ENCODE data around the gene APOBEC4. TPM values are rescaled to one million over a fixed set of nuclear protein-coding genes. Genes with fewer than 3 reads are reported as not detected.

The APOBEC4 gene
- total and polyA plus RNA-seq, 2 of the 8 experiments (the other 6 are each of a cell fraction or from before 2014, with no cell fraction given), result not detected

Other genes starting within 250 kb of the APOBEC4 start
- gene NMNAT2, start 234.9 kb downstream of the APOBEC4 start, total RNA-seq (2021; fragmentation: NEBNext Ultra II Directional; extraction: Animal tissue kit (Norgen Biotek cat#: 25700)), result 20.9 and 23.8 TPM in 2 replicates
- gene NMNAT2, start 234.9 kb downstream of the APOBEC4 start, polyA plus RNA-seq (2011; rRNA removed), result 6.5 and 15.7 TPM in 2 replicates
- gene SMG7, start 180.8 kb downstream of the APOBEC4 start, total RNA-seq (2021; fragmentation: NEBNext Ultra II Directional; extraction: Animal tissue kit (Norgen Biotek cat#: 25700)), result 61.2 and 65.6 TPM in 2 replicates
- 29.9 and 39.3 TPM in 2 replicates for gene SMG7, start 180.8 kb downstream of the APOBEC4 start, polyA plus RNA-seq (2011; rRNA removed)
- gene NCF2, start 62.9 kb downstream of the APOBEC4 start, total RNA-seq (2021; fragmentation: NEBNext Ultra II Directional; extraction: Animal tissue kit (Norgen Biotek cat#: 25700)), result not detected in 2 replicates
- 0.03 TPM in 1 of 2 replicates, not detected in the other for gene NCF2, start 62.9 kb downstream of the APOBEC4 start, polyA plus RNA-seq (2011; rRNA removed)
- gene ARPC5, start 17.5 kb downstream of the APOBEC4 start, total RNA-seq (2021; fragmentation: NEBNext Ultra II Directional; extraction: Animal tissue kit (Norgen Biotek cat#: 25700)), result 58.9 and 60.8 TPM in 2 replicates
- gene ARPC5, start 17.5 kb downstream of the APOBEC4 start, polyA plus RNA-seq (2011; rRNA removed), result 15.1 and 24.0 TPM in 2 replicates
- 2.4 TPM in 2 replicates for gene RGL1, start 151.8 kb upstream of the APOBEC4 start, total RNA-seq (2021; fragmentation: NEBNext Ultra II Directional; extraction: Animal tissue kit (Norgen Biotek cat#: 25700))
- 0.91 and 0.98 TPM in 2 replicates for gene RGL1, start 151.8 kb upstream of the APOBEC4 start, polyA plus RNA-seq (2011; rRNA removed)